ENCODE measurements around the gene INTS11. TPM values are rescaled to one million over a fixed set of nuclear protein-coding genes. Genes with fewer than 3 reads are reported as not detected.
A peak's percentile ranks its signal among the peaks of the same experiment; 100 is the strongest.

Gene INTS11
- total RNA-seq, 1 experiment from 2014 or later: 103 TPM

DNA sequence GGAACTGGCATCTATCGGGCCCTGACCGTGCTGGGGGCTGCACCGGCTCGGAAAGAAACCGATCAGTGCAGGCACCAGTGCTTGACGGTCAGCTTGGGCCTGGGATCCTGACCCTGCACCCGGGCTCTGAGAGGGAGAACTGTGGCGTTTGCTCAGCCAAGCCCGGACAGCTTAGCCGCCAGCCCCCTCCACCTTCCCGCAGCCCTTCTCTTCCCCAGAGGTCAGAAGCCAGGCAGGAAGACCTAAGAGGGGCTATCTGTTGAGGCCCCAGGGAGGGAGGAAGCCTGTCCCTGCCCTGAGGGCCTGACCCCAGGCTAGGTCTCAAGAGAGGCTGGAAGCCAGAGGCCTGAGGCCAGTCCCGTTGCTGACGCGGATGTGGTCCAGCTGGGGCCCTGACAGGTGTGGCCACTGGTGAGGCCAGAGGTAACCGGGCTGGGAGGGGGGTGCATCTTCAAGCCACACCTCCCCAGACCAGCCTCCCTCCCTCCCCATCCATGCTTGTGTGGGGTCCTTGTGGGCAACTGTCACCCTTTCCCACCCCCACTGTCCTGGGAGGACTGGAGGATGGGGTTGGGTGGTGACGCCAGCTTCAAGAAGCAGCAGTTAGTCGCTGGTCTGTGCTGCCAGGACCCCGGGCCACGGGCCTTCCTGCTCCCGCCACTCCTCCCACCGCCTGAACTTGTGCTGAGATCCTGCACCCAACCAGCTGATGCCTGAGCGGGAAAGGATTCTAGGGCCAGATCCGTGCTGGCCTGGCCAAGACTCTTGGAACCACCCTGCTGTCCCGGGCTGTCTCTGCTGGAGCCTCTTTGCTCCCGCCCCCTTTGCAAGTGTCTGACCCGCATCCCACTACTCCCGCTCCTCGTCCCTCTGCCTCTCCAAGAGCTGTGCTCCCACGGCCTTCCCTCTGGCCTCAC lies 27.3 kb upstream of the INTS11 start:
- no peak for DNase-seq
- H3K9me3 ChIP-seq: no peaks in the 10 kb centered on the region
- Mint-ChIP-seq H3K27me3 (ENCODE audit: insufficient read depth, unreplicated experiment) (no peaks in the 10 kb centered on the region), H3K9me3 (ENCODE audit: unreplicated experiment) (no peaks in the 10 kb centered on the region), H3K36me3 (ENCODE audit: insufficient read depth, unreplicated experiment) (peaks cover 18% of the 10 kb centered on the region), H3K4me1 (ENCODE audit: low read depth, unreplicated experiment) (no peaks in the 10 kb centered on the region), H3K27ac (ENCODE audit: unreplicated experiment) (no peak overlapping the region), H3K4me3 (ENCODE audit: unreplicated experiment) (peak overlapping the region; percentile 51)
- intact Hi-C loops (cut with micrococcal nuclease; ENCODE audit: unreplicated experiment): no loop called here
- peaks cover 18% of the 10 kb centered on the region for H3K4me1 ChIP-seq
- H3K4me3 ChIP-seq (ENCODE audit: low read depth, low read length): no peak overlapping the region
- H3K36me3 ChIP-seq (ENCODE audit: control insufficient read depth, insufficient read depth, low read length): no peaks in the 10 kb centered on the region
- POLR2A ChIA-PET: no interaction called here
- no TSS peak for BruUV-seq (replicated peaks)
- no peaks in the 10 kb centered on the region for H3K27me3 ChIP-seq (replicated peaks; ENCODE audit: control insufficient read depth, insufficient read depth, low read length)
- CTCF ChIA-PET: no interaction called here
- TF ChIP-seq, protein P1, sequence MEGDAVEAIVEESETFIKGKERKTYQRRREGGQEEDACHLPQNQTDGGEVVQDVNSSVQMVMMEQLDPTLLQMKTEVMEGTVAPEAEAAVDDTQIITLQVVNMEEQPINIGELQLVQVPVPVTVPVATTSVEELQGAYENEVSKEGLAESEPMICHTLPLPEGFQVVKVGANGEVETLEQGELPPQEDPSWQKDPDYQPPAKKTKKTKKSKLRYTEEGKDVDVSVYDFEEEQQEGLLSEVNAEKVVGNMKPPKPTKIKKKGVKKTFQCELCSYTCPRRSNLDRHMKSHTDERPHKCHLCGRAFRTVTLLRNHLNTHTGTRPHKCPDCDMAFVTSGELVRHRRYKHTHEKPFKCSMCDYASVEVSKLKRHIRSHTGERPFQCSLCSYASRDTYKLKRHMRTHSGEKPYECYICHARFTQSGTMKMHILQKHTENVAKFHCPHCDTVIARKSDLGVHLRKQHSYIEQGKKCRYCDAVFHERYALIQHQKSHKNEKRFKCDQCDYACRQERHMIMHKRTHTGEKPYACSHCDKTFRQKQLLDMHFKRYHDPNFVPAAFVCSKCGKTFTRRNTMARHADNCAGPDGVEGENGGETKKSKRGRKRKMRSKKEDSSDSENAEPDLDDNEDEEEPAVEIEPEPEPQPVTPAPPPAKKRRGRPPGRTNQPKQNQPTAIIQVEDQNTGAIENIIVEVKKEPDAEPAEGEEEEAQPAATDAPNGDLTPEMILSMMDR (IDR thresholded peaks at IDR 0.05; ENCODE audit: insufficient read depth in 1 of 2, low read depth in 1 of 2, low read length in 1 of 2, severe bottlenecking in 1 of 2, unreplicated experiment in 1 of 2): no peak

DNA sequence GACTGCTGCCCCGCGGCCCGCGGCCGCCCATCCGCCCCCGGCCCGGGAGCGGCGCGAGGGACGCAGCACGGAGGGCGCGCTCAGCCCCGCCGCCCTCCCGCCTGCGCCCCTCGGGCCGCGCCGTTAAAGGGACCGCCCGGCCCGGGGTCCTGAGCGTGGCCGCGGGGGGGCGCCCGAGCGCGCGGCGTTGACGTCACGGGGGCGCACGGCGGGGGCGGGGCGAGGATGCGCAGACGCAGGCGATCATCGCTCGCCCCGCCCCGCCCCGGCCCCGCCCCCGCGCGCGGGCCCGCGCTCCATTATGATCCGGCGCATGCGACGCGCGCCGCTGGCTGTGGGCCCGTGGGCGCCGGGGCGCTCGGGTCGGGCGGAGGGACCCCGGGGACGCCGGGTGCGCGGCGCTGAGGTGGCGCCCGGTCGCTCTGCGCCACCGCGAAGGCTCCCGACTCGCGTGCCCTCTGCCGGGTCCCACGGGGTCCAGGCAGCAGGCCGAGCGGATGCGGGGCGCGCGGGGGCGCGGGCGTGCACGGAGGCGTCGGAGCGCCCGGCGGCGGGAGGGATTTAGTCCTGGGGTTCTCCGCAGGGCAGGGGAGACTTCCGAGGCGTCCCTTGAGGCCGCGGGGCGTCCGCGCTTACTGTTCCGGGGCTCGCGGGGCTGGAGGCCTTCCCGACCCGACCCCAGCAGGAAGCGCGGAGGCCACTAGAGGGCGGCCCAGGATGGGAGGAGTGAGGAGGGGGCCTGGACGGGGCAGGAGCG lies 25.0 kb upstream of the INTS11 start, which contains the start of gene DVL1:
Gene DVL1 (minus strand): TSS at position 163 of the 757 bp plus-strand sequence. CDS start 353 bp downstream, outside the sequence.
- intact Hi-C loops (cut with micrococcal nuclease; ENCODE audit: unreplicated experiment): loop anchor here (10.0 kb wide), 1 partner anchor 155 kb away; no protein-coding TSS in a partner anchor
- no peaks in the 10 kb centered on the region for H3K27me3 Mint-ChIP-seq (ENCODE audit: insufficient read depth, unreplicated experiment)
- H3K36me3 Mint-ChIP-seq (ENCODE audit: insufficient read depth, unreplicated experiment): peaks cover 13% of the 10 kb centered on the region
- TF ChIP-seq, protein P1 (IDR thresholded peaks at IDR 0.05; ENCODE audit: insufficient read depth in 1 of 2, low read depth in 1 of 2, low read length in 1 of 2, severe bottlenecking in 1 of 2, unreplicated experiment in 1 of 2): peak; percentile 34 to 54
- H3K4me1 ChIP-seq: peaks cover 22% of the 10 kb centered on the region
- ChIA-PET POLR2A (no interaction called here), CTCF (interaction anchor here (1.3 kb wide), 1 partner anchor 26 kb away, joined by 4 read pairs; no protein-coding TSS in a partner anchor)
- no peaks in the 10 kb centered on the region for H3K4me1 Mint-ChIP-seq (ENCODE audit: low read depth, unreplicated experiment)
- DNase-seq: peak; percentile 73 to 77
- no peaks in the 10 kb centered on the region for H3K9me3 ChIP-seq
- no peaks in the 10 kb centered on the region for H3K27me3 ChIP-seq (replicated peaks; ENCODE audit: control insufficient read depth, insufficient read depth, low read length)
- no peaks in the 10 kb centered on the region; the same call in 1 of the 2 replicates for H3K36me3 ChIP-seq (ENCODE audit: control insufficient read depth, insufficient read depth, low read length)
- BruUV-seq (replicated peaks): no TSS peak
- H3K27ac Mint-ChIP-seq (ENCODE audit: unreplicated experiment): no peak within 1 kb of the TSS
- peak within 1 kb of the TSS; percentile 70 for H3K4me3 Mint-ChIP-seq (ENCODE audit: unreplicated experiment)
- peak within 1 kb of the TSS; percentile 79 for H3K4me3 ChIP-seq (ENCODE audit: low read depth, low read length)
- H3K9me3 Mint-ChIP-seq (ENCODE audit: unreplicated experiment): no peaks in the 10 kb centered on the region

All from Caco-2 (cell line).